Uterus (tissue), 4 donors: ENCODE results near the gene CDYL. TPM values are rescaled to one million over a fixed set of nuclear protein-coding genes. Genes with fewer than 3 reads are reported as not detected.
A peak's percentile ranks its signal among the peaks of the same experiment; 100 is the strongest.

Experiments
- DNase-seq, 2 donors: peaks; one replicate each; pipeline ENCODE4 v3.0.0-alpha.2; 2019 to 2020
- H3K27ac ChIP-seq, 2 donors: fragments of 200-600 bp; sonication (generic); 1 replicate in 1 of 2; 2 replicates in 1 of 2; pipeline ENCODE4 v1.5.1; 2016 to 2018
- H3K27me3 ChIP-seq, 2 donors: fragments of 200-600 bp; sonication (generic); one replicate each; pipeline ENCODE4 v1.5.1; 2018 to 2019; ENCODE audit warnings: control low read depth in 1 of 2
- H3K36me3 ChIP-seq, 2 donors: fragments of 200-600 bp; sonication (generic); one replicate each; pipeline ENCODE4 v1.5.1; 2019; ENCODE audit warnings: control low read depth in 1 of 2
- H3K4me1 ChIP-seq, 2 donors: fragments of 200-600 bp; sonication (generic); one replicate each; pipeline ENCODE4 v1.5.1; 2018 to 2019; ENCODE audit warnings: control low read depth in 1 of 2
- H3K4me3 ChIP-seq, 2 donors: fragments of 200-600 bp; sonication (generic); 1 replicate in 1 of 2; 2 replicates in 1 of 2; pipeline ENCODE4 v1.5.1; 2018 to 2019; ENCODE audit warnings: mild to moderate bottlenecking in 1 of 2
- H3K9me3 ChIP-seq, 2 donors: fragments of 200-600 bp; sonication (generic); one replicate each; pipeline ENCODE4 v1.5.1; 2019; ENCODE audit warnings: control low read depth in 1 of 2
- POLR2A ChIP-seq, 2 donors: fragments of 450-650 bp; IDR thresholded peaks; one replicate each; pipeline ENCODE4 v1.6.1; 2016; ENCODE audit warnings: antibody characterized with exemption in 2 of 2, mild to moderate bottlenecking in 1 of 2, moderate library complexity in 1 of 2
- intact Hi-C: fragments of 100-400 bp; cut with DNase I; formaldehyde crosslinking; loops from one replicate; pipeline ENCODE4 v1.15.1; 2023; ENCODE audit warnings: low total_unique reads
- total RNA-seq, 4 donors: library from RNA; depleted of rRNA in 3 of 4; stranded (reverse); fragments of >200 nt in 3 of 4; gene quantifications; one replicate each; pipeline versions ENCODE4 v1.1.0 to v1.2.4, GENCODE V29; 2014 to 2023
- TF ChIP-seq, protein P1 (sequence below), 4 experiments: fragments of 200-600 bp in 2 of 4; fragments of 450-650 bp in 2 of 4; sonication (generic) in 2 of 4; IDR thresholded peaks; one replicate each; pipeline ENCODE4 v1.5.1; 2016 to 2019; ENCODE audit warnings: antibody characterized with exemption in 4 of 4, mild to moderate bottlenecking in 2 of 4, moderate library complexity in 1 of 4
- donor health status: DM: yes; HTN: yes; CAD: no.

CDYL gene
- total RNA-seq, 4 donors from 2014 or later: 24.1 to 118 (median 42.3) TPM

DNA sequence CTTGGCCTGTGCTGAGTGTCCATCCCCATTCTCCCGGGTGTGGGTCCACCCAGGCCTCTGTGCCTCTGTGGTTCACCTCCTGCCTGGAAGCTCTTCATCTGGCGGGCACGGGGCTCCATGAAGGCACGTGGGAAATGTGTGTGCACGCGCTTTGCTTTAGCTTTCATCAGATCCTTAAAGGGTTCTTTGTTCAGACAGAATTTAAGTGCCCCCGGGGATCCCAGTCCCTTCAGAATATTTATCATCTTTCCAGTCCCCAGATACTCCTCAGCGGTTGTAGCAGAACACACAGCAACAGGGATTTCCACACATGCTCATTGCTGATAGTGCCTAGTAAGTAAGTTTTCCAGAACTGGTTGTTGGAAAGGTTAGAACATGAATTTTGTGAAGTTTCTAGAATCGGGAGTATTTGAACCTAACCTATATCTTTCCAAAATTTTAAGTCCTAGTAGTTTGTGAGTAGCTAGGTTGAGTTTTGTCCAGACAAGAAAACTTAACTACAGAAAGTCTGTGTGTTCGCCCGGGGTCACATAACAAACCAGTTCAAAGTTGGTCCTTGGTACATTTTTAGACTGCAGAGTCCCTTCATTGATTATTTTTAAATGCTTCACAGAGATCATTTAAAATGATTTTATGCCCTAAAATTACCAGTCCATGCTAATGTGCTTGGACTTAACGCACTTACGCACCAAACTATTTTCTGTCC is 159.9 kb downstream of the CDYL start:
- H3K27me3 ChIP-seq: no peaks in the 10 kb centered on the region
- H3K4me3 ChIP-seq: no peak overlapping the region
- intact Hi-C loops: no loop called here
- TF ChIP-seq POLR2A (IDR thresholded peaks at IDR 0.05): no peak
- TF ChIP-seq, protein P1, sequence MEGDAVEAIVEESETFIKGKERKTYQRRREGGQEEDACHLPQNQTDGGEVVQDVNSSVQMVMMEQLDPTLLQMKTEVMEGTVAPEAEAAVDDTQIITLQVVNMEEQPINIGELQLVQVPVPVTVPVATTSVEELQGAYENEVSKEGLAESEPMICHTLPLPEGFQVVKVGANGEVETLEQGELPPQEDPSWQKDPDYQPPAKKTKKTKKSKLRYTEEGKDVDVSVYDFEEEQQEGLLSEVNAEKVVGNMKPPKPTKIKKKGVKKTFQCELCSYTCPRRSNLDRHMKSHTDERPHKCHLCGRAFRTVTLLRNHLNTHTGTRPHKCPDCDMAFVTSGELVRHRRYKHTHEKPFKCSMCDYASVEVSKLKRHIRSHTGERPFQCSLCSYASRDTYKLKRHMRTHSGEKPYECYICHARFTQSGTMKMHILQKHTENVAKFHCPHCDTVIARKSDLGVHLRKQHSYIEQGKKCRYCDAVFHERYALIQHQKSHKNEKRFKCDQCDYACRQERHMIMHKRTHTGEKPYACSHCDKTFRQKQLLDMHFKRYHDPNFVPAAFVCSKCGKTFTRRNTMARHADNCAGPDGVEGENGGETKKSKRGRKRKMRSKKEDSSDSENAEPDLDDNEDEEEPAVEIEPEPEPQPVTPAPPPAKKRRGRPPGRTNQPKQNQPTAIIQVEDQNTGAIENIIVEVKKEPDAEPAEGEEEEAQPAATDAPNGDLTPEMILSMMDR (IDR thresholded peaks at IDR 0.05): no peak
- peak overlapping the region in 1 of 2 donors; percentile 16 for H3K27ac ChIP-seq
- no peaks in the 10 kb centered on the region for H3K36me3 ChIP-seq
- no peaks in the 10 kb centered on the region for H3K9me3 ChIP-seq
- no peak for DNase-seq
- H3K4me1 ChIP-seq: no peaks in the 10 kb centered on the region

DNA sequence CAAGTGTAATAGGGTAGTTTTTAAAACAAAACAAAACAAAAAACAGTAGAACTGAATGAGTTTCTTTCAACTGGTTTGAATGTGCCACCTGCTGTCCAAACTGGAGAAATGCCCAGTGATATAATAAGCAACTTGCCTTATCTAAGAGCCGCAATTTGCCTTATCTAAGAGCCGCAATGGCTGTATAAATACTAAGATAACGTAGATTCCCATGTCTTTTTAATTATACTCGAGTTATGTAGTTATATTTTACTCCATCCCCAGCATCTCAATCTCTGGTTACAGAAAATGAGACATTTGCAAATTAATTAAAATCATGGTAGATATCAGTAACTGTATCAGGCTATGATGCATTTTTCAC is 160.5 kb downstream of the CDYL start:
- Histone ChIP-seq H3K27ac (peak overlapping the region in 1 of 2 donors; percentile 16), H3K9me3 (no peaks in the 10 kb centered on the region), H3K36me3 (no peaks in the 10 kb centered on the region), H3K4me3 (no peak overlapping the region), H3K4me1 (peaks cover 0 to 4% of the 10 kb centered on the region in 2 donors), H3K27me3 (no peaks in the 10 kb centered on the region)
- peak in 1 of 2 donors; percentile 44 for DNase-seq
- intact Hi-C loops: no loop called here
- TF ChIP-seq, protein P1 (IDR thresholded peaks at IDR 0.05): peak; percentile 51 to 80 (median 66)
- no peak for TF ChIP-seq POLR2A (IDR thresholded peaks at IDR 0.05)

DNA sequence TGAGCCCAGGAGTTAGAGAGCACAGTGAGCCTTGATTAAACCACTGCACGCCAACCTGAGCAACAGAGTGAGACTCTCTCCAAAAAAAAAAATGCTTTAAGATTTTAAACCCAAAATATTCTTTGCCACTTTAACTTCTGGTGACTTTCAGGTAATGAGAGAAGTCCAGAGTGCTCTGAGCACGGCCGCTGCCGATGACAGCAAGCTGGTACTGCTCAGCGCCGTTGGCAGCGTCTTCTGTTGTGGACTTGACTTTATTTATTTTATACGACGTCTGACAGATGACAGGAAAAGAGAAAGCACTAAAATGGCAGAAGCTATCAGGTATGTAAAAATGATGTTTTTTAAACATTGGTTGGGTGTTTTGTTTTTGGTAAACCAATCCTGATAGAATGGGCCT is 161.2 kb downstream of the CDYL start:
- TF ChIP-seq, protein P1 (IDR thresholded peaks at IDR 0.05): no peak
- no peak for TF ChIP-seq POLR2A (IDR thresholded peaks at IDR 0.05)
- H3K36me3 ChIP-seq: no peaks in the 10 kb centered on the region
- no peak for DNase-seq
- no peak overlapping the region for H3K4me3 ChIP-seq
- intact Hi-C loops: no loop called here
- H3K27me3 ChIP-seq: no peaks in the 10 kb centered on the region
- H3K9me3 ChIP-seq: no peaks in the 10 kb centered on the region
- H3K4me1 ChIP-seq: peaks cover 0 to 8% of the 10 kb centered on the region in 2 donors
- H3K27ac ChIP-seq: no peak overlapping the region

DNA sequence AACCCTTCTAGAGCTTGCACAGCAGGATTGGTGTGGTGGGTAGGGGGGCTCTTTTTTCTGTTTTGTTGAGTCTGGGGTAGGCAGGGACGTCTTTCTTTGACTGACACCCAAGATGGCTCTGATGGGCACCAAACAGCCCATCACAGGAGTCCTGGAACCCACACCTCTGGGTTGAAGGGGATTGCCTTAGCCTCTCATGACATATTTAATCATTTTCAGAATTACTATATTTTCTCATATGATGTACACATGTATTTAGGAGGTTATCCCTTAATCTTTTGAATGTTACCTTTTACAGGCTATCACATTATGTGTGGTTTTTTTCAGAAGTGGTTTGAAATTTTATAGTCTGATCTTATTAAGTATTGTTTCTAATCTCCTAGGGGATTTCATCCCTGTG is 163.0 kb downstream of the CDYL start:
- no peaks in the 10 kb centered on the region for H3K36me3 ChIP-seq
- H3K4me3 ChIP-seq: no peak overlapping the region
- DNase-seq: no peak
- H3K27me3 ChIP-seq: no peaks in the 10 kb centered on the region
- intact Hi-C loops: no loop called here
- no peak for TF ChIP-seq POLR2A (IDR thresholded peaks at IDR 0.05)
- TF ChIP-seq, protein P1 (IDR thresholded peaks at IDR 0.05): no peak
- no peaks in the 10 kb centered on the region for H3K9me3 ChIP-seq
- peaks cover 4 to 8% of the 10 kb centered on the region in 2 donors for H3K4me1 ChIP-seq
- H3K27ac ChIP-seq: no peak overlapping the region

DNA sequence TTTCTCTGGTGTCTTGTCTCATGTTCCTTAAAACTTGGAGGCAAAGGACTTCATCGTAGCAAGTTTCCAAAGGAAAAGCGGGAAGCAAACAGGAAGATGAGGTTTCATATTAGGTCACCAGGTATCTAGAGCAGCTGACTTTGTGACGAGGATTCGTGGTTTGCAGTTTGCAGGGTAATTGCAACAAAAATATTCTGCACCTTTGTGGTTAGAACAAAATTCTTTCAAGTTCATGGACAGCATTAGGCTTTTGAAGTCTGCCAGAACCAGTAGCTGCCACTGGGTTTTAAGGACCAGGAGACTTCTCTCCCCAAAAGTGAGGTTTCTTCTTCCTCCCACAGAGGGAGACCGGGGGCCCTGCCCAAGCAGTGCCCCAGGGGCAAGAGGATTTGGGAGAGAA is 164.2 kb downstream of the CDYL start:
- intact Hi-C loops: no loop called here

More for the DNA sequence above, 164.2 kb downstream of the CDYL start:
- H3K4me3 ChIP-seq: no peak overlapping the region
- H3K4me1 ChIP-seq: peaks cover 4 to 8% of the 10 kb centered on the region in 2 donors
- no peak for TF ChIP-seq POLR2A (IDR thresholded peaks at IDR 0.05)
- TF ChIP-seq, protein P1 (IDR thresholded peaks at IDR 0.05): no peak
- no peaks in the 10 kb centered on the region for H3K27me3 ChIP-seq
- H3K9me3 ChIP-seq: no peaks in the 10 kb centered on the region
- DNase-seq: no peak
- H3K36me3 ChIP-seq: no peaks in the 10 kb centered on the region
- no peak overlapping the region for H3K27ac ChIP-seq
